ENCODE measurements around the gene ZFAND2B. TPM values are rescaled to one million over a fixed set of nuclear protein-coding genes. Genes with fewer than 3 reads are reported as not detected.

ZFAND2B gene
- total RNA-seq, 1 experiment from 2014 or later, result 31.4 TPM

GRCh38 chr2:219215871-219216534, 9.4 kb downstream of the ZFAND2B start (continued):
- no peak for TF ChIP-seq REST (IDR thresholded peaks at IDR 0.05; ENCODE audit: low read depth)
- no peak for TF ChIP-seq JUND (IDR thresholded peaks at IDR 0.05)
- TF ChIP-seq, protein P1, sequence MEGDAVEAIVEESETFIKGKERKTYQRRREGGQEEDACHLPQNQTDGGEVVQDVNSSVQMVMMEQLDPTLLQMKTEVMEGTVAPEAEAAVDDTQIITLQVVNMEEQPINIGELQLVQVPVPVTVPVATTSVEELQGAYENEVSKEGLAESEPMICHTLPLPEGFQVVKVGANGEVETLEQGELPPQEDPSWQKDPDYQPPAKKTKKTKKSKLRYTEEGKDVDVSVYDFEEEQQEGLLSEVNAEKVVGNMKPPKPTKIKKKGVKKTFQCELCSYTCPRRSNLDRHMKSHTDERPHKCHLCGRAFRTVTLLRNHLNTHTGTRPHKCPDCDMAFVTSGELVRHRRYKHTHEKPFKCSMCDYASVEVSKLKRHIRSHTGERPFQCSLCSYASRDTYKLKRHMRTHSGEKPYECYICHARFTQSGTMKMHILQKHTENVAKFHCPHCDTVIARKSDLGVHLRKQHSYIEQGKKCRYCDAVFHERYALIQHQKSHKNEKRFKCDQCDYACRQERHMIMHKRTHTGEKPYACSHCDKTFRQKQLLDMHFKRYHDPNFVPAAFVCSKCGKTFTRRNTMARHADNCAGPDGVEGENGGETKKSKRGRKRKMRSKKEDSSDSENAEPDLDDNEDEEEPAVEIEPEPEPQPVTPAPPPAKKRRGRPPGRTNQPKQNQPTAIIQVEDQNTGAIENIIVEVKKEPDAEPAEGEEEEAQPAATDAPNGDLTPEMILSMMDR (IDR thresholded peaks at IDR 0.05 in 2 of 3, conservative IDR thresholded peaks at IDR 0.05 in 1 of 3; ENCODE audit: borderline replicate concordance in 1 of 3, insufficient read depth in 1 of 3, low read depth in 2 of 3, low read length in 2 of 3), result no peak
- TF ChIP-seq SIN3A (IDR thresholded peaks at IDR 0.05; ENCODE audit: low read depth), result no peak
- TF ChIP-seq ZNF274 (IDR thresholded peaks at IDR 0.05; ENCODE audit: low read depth, low read length), result no peak
- no peak for TF ChIP-seq EZH2 (IDR thresholded peaks at IDR 0.05)
- no peak for TF ChIP-seq RAD21 (IDR thresholded peaks at IDR 0.05; ENCODE audit: low read depth)
- TF ChIP-seq POLR2A (IDR thresholded peaks at IDR 0.05; ENCODE audit: borderline replicate concordance, extremely low read depth, insufficient read depth, insufficient read length), result no peak

GRCh38 chr2:219216535-219216915, 9.9 kb downstream of the ZFAND2B start:
- Histone ChIP-seq H3K36me3 (ENCODE audit: control insufficient read depth in 1 of 2, insufficient read depth in 2 of 2, low read length in 2 of 2) (peaks cover 3 to 15% of the 10 kb centered on the region in 2 experiments; a peak in 1 of 4 replicates), H3K9me2 (ENCODE audit: insufficient read depth) (no peaks in the 10 kb centered on the region), H4K20me1 (ENCODE audit: insufficient read depth) (no peaks in the 10 kb centered on the region), H3K9me3 (ENCODE audit: control insufficient read depth in 1 of 2, insufficient read depth in 1 of 2, low read depth in 1 of 2, low read length in 2 of 2) (no peaks in the 10 kb centered on the region), H3K9ac (ENCODE audit: low read length) (no peak overlapping the region), H3K4me3 (replicated peaks in 1 of 2; ENCODE audit: low read depth in 1 of 2, low read length in 2 of 2) (no peak overlapping the region), H2AFZ (ENCODE audit: low read depth, low read length, poor library complexity, severe bottlenecking) (no peak overlapping the region), H3K27me3 (ENCODE audit: insufficient read depth, low read length) (no peaks in the 10 kb centered on the region), H3K4me1 (ENCODE audit: control insufficient read depth in 1 of 2, insufficient read depth in 2 of 2, low read length in 2 of 2) (peaks cover 9 to 37% of the 10 kb centered on the region in 2 experiments; a peak in 3 of 4 replicates), H3K79me2 (ENCODE audit: insufficient read depth, low read length) (no peaks in the 10 kb centered on the region), H3K4me2 (ENCODE audit: low read length) (0 out of 2 replicates have a peak overlapping the region, but pooled peaks have one; percentile 5), H3K27ac (ENCODE audit: low read depth, low read length) (no peak overlapping the region)
- DNase-seq (ENCODE audit: low read depth, low spot score) (no peak), ATAC-seq (no peak)
- intact Hi-C loops (cut with micrococcal nuclease), result no loop called here
- ChIA-PET RAD21 (ENCODE audit: low non-redundant PET in 1 of 2, low total read pairs in 2 of 2, uncharacterized antibody in 2 of 2, unreplicated experiment in 2 of 2) (no interaction called here), POLR2A (interaction anchor here (2.3 kb wide), 1 partner anchor 10 kb away, joined by 18 read pairs; the partner anchor contains the start of gene ZFAND2B), CTCF (interaction anchor here (0.6 kb wide), 1 partner anchor 36 kb away, joined by 5 read pairs; no protein-coding TSS in a partner anchor)
- no TSS peak for BruUV-seq (replicated peaks)
- no peak for TF ChIP-seq YY1 (IDR thresholded peaks at IDR 0.05; ENCODE audit: extremely low read depth, insufficient replicate concordance, low read depth, low read length)
- TF ChIP-seq TCF7L2 (IDR thresholded peaks at IDR 0.05; ENCODE audit: borderline replicate concordance, extremely low read depth, insufficient read depth, insufficient read length), result no peak
- no peak for TF ChIP-seq CEBPB (IDR thresholded peaks at IDR 0.05; ENCODE audit: low read depth)
- no peak for TF ChIP-seq REST (IDR thresholded peaks at IDR 0.05; ENCODE audit: low read depth)
- no peak for TF ChIP-seq CBX3 (IDR thresholded peaks at IDR 0.05; ENCODE audit: low read depth)
- TF ChIP-seq EGR1 (IDR thresholded peaks at IDR 0.05; ENCODE audit: low read depth), result no peak
- TF ChIP-seq POLR2A (IDR thresholded peaks at IDR 0.05; ENCODE audit: borderline replicate concordance, extremely low read depth, insufficient read depth, insufficient read length), result no peak
